ENCODE data around the gene SLC5A2. TPM values are rescaled to one million over a fixed set of nuclear protein-coding genes. Genes with fewer than 3 reads are reported as not detected.
A peak's percentile ranks its signal among the peaks of the same experiment; 100 is the strongest.

SLC5A2 gene
- total RNA-seq, 1 experiment from 2014 or later, result not detected

DNA sequence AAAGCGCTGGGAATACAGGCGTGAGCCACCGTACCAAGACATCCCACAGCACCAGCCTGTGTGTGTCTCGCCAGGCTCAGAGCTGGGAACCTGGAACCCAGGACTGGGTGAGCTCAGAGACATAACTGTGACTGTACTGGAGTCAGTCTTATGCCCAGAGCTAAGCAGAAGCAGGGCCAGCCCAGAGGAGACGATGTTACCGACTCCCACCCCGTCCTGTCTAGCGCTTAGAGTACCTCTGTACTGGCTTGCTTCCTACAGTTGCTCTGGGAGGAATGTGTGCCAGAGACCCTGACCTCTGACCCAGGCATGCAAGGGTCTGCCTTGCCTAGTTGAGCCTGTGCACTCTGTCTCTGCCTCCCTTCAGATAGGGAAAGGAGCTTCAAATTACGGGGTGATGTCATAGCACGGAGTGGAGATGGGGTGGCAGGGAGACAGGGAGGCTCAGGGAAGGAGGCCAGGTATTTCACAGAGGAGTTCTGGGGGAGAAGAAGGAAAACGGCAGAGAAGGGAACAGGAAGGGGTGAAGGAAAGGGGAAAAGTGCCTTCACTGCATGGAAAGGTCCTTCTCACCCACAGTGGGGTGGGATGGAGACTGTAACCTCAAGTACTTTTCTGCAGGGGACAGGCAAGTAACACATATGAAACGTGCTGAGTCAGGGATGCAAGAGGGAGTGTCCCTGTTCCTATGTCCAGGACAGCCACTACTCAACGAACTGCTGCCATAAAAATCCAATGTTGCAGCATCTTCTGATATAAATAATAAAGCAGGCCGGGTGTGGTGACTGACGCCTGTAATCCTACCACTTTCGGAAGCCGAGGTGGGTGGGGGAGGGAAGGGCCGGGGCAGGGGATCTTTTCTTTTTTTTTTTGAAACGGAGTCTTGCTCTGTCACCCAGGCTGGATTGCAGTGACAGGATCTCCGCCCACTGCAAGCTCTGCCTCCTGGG lies 29.4 kb upstream of the SLC5A2 start:
- Histone ChIP-seq H3K4me1 (replicated peaks) (peaks cover 36% of the 10 kb centered on the region), H3K9me3 (replicated peaks) (no peaks in the 10 kb centered on the region), H3K4me3 (no peak overlapping the region), H3K36me3 (peaks cover 14% of the 10 kb centered on the region), H3K27ac (peak overlapping the region; percentile 67; the same call in 1 of the 2 replicates), H3K27me3 (replicated peaks) (no peaks in the 10 kb centered on the region)
- no peak for DNase-seq (ENCODE audit: low read depth in 1 of 2, low spot score in 2 of 2)

DNA sequence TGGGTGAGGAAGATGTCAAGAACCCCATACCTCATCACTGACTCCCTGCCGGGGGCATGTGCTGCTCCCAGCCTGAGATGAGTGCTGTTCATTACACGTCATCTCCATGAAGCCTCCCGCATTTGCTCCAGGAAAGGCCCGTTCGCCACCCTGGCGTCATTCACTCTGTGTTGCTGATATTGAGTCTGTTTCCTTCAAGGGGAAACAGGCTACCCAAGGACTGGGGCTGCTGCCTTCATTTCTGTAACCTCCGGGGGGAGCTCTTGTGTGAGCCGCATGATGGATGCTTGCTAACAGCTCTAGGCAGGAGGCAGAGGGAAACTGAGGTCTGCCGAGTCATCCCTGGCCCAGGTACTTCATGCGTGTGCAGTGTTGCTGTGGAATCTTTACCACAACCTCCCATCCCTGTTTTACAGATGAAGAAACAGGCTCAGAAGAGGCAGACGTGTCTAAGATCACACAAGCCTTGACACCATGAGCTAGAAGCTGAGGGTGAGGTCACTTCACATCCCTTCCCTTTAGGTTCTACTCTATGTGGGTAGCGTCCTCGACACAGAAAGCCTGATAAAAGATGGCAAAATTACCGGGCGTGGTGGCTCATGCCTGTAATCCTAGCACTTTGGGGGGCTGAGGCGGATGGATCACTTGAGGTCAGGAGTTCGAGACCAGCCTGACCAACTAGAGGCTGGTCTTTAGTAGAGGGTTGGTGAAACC lies 27.2 kb upstream of the SLC5A2 start:
- DNase-seq (ENCODE audit: low read depth in 1 of 2, low spot score in 2 of 2), result no peak
- peaks cover 42% of the 10 kb centered on the region for H3K4me1 ChIP-seq (replicated peaks)
- no peaks in the 10 kb centered on the region for H3K9me3 ChIP-seq (replicated peaks)
- no peak overlapping the region for H3K27ac ChIP-seq
- no peak overlapping the region for H3K4me3 ChIP-seq
- no peaks in the 10 kb centered on the region for H3K27me3 ChIP-seq (replicated peaks)
- peaks cover 16% of the 10 kb centered on the region for H3K36me3 ChIP-seq

DNA sequence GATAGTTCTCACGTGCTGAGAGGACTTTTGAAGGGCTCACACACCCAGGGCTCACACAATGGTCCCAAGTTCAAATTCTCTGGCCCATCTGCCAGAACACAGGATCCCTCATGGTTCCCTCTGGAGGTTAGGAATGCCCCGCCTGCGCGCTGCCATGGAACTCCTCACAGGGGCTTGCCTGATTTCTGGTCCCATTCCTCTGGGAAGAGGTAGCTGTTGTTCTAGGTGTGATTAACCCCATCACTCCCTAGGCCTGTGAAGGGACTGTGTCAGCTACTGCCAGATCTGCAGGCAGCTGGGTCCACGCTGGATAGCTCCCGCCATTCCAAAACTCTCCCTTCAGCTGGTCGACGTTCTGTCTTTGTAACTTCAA lies 25.9 kb upstream of the SLC5A2 start:
- Histone ChIP-seq H3K27me3 (replicated peaks) (no peaks in the 10 kb centered on the region), H3K4me1 (replicated peaks) (peaks cover 37% of the 10 kb centered on the region), H3K36me3 (peaks cover 17% of the 10 kb centered on the region), H3K4me3 (no peak overlapping the region), H3K9me3 (replicated peaks) (no peaks in the 10 kb centered on the region), H3K27ac (no peak overlapping the region)
- no peak for DNase-seq (ENCODE audit: low read depth in 1 of 2, low spot score in 2 of 2)

DNA sequence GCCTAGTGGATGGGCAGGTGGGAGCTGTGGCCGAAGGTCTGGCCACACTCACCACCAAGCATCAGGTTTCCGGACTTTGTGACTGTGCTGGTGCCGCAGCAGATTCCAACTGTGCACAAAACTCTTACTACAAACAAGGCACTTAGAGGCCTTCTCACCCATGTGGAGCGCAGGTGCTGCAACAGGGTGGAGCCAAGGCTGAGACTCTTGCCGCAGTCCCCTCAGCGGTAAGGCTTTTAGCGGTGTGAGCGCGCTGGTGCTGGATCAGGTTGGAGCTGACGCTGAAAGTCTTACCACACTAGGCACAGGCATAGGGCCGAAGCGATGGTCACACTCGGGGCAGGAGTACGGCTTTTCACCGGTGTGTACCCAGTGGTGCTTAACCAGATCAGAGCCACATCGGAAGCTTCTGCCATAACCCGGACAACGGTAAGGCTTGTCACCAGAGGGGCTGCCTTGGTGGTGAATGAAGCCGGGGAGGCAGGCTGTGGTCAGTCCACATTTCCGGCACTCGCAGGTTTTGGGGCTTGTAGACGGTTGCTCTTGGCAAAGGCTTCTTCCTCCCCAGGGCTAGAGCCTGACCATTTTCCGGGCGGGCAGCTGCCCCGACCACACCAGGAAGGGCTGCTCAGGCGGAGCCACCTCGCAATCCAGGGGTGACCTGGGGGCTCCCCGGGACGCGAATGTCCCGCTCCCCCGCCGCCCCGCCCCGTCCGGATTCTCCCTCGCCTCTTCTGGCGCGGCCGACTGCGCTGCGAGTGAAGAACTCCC lies 24.7 kb upstream of the SLC5A2 start:
- Histone ChIP-seq H3K27ac (peak overlapping the region; percentile 100), H3K4me1 (replicated peaks) (peaks cover 24% of the 10 kb centered on the region), H3K4me3 (peak overlapping the region; percentile 84), H3K27me3 (replicated peaks) (no peaks in the 10 kb centered on the region), H3K9me3 (replicated peaks) (no peaks in the 10 kb centered on the region), H3K36me3 (peaks cover 23% of the 10 kb centered on the region)
- peak in 1 of 2 experiments; percentile 49 for DNase-seq (ENCODE audit: low read depth in 1 of 2, low spot score in 2 of 2)

DNA sequence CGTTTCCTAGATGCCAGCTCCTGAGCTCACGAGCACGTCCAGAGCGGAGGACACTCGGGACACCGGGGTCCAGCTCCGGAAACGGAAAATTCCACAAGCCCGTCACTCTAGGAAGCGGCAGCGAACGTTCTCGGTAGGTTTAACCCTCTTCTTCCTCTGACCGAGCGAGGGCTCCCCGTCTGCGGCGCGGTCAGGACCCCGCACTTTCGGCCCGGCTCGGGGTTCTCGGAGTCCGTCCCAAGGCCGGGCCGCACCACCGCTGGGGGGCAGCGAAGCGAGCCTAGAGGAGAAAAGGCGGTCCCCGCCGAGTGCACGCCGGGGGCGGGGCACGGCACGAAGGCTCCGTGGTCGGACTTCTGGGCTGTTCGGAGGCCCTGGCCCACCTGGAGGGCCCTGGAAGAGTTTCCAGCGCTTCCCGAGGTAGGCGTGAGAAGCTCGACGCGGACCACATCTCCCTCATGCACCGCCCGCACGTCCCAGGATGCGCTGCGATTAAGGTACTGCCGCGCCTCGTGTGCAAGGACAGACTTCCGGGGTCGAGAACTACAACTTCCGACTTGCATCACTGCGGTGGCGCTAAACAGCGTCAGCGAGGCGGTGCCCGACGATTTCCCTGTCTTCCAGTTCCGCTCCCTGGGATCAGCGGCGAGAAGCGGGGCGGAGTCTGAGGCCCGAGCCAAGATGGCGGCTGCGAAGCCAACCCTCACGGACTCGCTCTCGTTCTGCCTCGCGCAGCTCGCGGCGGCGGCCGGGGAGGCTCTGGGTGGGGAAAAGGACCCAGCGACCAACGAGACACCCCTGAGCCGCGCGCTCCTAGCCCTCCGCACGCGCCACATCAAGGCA lies 23.9 kb upstream of the SLC5A2 start, which contains the start of gene ARMC5:
Gene ARMC5 (plus strand): TSS at position 658 of the 843 bp plus-strand sequence. CDS start 24 bp downstream, at position 682.
- peaks cover 20% of the 10 kb centered on the region for H3K4me1 ChIP-seq (replicated peaks)

DNA sequence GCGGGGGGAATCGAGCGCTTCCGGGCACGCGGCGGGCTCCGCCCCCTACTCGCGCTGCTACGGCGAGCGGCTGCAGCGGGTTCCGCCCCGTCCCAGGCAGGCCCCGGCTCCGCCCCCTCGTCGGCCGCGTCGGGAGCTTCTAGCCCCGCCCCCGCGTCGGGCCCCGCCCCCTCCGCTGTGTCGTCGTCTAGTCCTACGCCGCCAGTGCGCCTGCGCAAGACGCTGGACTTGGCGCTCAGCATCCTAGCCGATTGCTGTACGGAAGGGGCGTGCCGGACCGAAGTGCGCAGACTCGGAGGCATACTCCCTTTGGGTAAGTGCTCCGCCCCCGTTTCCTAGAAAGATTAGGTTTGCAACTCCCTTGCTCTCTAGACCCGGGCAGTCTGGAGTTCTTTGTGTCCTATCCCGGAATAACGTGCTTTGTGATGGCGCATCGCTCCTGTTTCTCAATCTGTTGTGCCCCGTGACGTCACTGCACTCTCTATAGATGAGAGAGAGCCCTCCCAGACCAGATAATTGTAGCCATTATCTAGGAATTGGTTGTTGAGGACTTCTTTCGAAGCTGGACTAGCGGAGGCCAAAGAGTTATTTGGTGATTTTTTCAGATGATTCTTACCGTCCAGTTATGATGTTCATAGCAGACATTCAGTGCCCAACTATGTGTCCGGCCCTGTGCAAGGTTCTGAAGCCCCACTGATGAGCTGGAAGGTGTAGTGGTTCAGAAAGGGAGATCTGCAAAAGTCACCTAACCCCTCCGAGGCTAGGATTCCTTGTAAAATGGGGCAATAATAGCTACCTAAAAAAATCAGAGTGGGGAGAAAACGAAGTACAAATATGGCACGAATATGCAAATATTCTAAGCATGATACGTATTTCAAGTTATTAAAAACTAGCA lies 23.0 kb upstream of the SLC5A2 start:
- Histone ChIP-seq H3K4me3 (peak overlapping the region; percentile 84), H3K4me1 (replicated peaks) (peaks cover 20% of the 10 kb centered on the region), H3K36me3 (peaks cover 25% of the 10 kb centered on the region), H3K27me3 (replicated peaks) (no peaks in the 10 kb centered on the region), H3K27ac (peak overlapping the region; percentile 100), H3K9me3 (replicated peaks) (no peaks in the 10 kb centered on the region)
- peak; percentile 99 to 100 for DNase-seq (ENCODE audit: low read depth in 1 of 2, low spot score in 2 of 2)

More for the DNA sequence above, 23.9 kb upstream of the SLC5A2 start, which contains the start of gene ARMC5:
- Histone ChIP-seq H3K9me3 (replicated peaks) (no peaks in the 10 kb centered on the region), H3K36me3 (peaks cover 23% of the 10 kb centered on the region), H3K27me3 (replicated peaks) (no peaks in the 10 kb centered on the region), H3K27ac (peak within 1 kb of the TSS; percentile 100), H3K4me3 (peak within 1 kb of the TSS; percentile 84)
- DNase-seq (ENCODE audit: low read depth in 1 of 2, low spot score in 2 of 2), result peak; percentile 98 to 99

DNA sequence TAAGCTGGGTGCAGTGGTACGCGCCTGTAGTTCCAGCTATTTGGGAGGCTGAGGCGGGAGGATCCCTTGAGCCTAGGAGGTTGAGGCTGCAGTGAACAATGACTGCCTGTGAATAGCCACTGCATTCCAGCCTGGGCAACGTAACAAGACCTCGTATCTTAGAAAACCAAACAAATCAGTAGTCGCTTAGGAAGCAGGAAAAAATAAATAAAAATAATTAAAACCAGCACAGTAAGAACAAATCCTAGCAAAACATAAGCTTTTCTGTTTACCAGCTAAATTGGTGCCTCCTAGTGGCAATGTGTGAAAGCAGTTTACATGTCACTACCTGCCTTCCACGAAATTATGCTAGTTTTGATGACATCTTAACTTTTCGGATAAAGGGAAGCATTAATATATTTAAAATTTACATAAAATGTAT lies 22.3 kb upstream of the SLC5A2 start:
- Histone ChIP-seq H3K27ac (peak overlapping the region; percentile 78), H3K27me3 (replicated peaks) (no peaks in the 10 kb centered on the region), H3K9me3 (replicated peaks) (no peaks in the 10 kb centered on the region), H3K4me1 (replicated peaks) (peaks cover 20% of the 10 kb centered on the region), H3K4me3 (peak overlapping the region; percentile 84), H3K36me3 (peaks cover 30% of the 10 kb centered on the region)
- peak; percentile 68 to 70 for DNase-seq (ENCODE audit: low read depth in 1 of 2, low spot score in 2 of 2)

DNA sequence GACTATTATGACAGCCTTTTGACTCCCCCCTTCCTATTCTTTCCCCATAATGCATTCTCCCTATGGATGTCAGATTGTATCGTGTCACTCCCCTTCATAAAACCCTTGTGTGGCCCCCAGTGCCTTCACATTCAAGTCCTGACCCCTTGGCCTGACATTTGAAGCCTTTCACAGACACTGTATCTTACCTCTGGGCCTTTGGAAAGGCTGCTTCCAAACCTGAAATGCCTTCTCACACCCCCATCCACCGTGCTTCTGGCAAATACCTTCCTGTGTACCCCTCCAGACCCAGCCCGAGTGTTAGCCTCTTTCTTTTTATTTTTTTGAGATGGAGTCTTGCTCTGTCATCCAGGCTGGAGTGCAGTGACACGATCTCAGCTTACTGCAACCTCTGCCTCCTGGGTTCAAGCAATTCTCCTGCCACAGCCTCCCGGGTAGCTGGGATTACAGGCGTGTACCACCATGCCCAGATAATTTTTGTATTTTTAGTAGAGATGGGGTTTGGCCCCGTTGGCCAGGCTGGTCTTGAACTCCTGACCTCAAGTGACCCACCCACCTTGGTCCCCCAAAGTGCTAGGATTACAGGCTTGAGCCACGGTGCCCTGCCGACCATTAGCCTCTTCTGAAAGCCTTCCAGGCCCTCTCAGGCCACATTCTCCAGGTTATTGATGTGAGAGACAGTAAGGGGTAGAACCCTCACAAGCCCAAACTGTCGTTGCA lies 21.6 kb upstream of the SLC5A2 start:
- Histone ChIP-seq H3K4me3 (no peak overlapping the region), H3K27ac (no peak overlapping the region)
- no peak for DNase-seq (ENCODE audit: low read depth in 1 of 2, low spot score in 2 of 2)

DNA sequence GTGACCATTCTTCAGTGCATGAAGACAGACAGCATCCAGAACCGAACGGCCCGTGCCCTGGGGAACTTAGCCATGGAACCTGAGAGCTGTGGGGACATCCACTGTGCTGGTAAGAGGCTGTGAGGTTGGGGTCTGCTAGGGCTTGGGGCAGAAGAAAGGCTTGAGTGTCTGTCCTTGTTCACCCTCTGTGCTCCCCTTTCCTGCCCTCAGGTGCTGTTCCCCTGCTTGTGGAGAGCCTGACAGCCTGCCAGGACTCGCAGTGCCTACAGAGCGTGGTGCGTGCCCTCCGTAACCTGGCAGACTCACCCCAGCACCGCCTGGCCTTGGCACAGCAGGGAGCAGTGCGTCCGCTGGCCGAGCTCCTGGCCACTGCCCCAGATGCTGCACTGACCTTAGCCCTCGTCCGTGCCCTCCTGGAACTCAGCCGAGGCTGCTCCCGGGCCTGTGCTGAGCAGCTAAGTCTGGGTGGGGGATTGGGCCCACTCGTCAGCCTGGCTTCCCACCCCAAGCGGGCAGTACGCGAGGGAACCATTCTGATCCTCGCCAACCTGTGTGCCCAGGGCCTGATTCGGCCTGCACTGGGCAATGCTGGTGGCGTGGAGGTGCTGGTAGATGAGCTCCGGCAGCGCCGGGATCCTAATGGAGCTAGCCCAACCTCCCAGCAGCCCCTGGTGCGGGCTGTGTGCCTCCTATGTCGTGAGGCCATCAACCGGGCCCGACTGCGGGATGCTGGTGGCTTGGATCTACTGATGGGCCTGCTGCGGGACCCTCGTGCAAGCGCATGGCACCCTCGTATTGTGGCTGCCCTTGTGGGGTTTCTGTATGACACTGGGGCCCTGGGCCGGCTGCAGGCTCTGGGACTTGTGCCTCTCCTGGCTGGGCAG lies 20.8 kb upstream of the SLC5A2 start:
- no peak for DNase-seq (ENCODE audit: low read depth in 1 of 2, low spot score in 2 of 2)
- H3K4me1 ChIP-seq (replicated peaks), result peaks cover 19% of the 10 kb centered on the region
- peaks cover 25% of the 10 kb centered on the region for H3K36me3 ChIP-seq
- H3K27ac ChIP-seq, result no peak overlapping the region
- no peaks in the 10 kb centered on the region for H3K9me3 ChIP-seq (replicated peaks)
- no peak overlapping the region for H3K4me3 ChIP-seq
- H3K27me3 ChIP-seq (replicated peaks), result no peaks in the 10 kb centered on the region

More for the DNA sequence above, 21.6 kb upstream of the SLC5A2 start:
- H3K4me1 ChIP-seq (replicated peaks), result peaks cover 20% of the 10 kb centered on the region
- H3K9me3 ChIP-seq (replicated peaks), result no peaks in the 10 kb centered on the region
- peaks cover 30% of the 10 kb centered on the region for H3K36me3 ChIP-seq
- no peaks in the 10 kb centered on the region for H3K27me3 ChIP-seq (replicated peaks)

DNA sequence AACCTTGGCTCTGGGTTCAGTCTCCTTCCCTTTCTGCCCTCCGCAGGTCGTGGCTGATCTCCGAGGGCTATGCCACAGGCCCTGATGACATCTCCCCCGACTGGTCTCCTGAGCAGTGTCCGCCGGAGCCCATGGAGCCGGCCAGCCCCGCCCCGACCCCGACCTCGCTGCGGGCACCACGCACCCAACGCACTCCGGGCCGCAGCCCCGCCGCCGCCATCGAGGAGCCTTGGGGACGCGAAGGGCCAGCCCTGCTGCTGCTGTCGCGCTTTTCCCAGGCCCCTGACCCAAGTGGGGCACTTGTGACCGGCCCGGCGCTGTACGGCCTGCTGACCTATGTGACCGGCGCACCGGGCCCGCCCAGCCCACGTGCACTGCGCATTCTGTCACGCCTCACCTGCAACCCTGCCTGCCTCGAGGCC lies 18.6 kb upstream of the SLC5A2 start:
- DNase-seq (ENCODE audit: low read depth in 1 of 2, low spot score in 2 of 2), result no peak
- H3K36me3 ChIP-seq, result peaks cover 20% of the 10 kb centered on the region
- no peak overlapping the region for H3K4me3 ChIP-seq
- H3K4me1 ChIP-seq (replicated peaks), result peaks cover 7% of the 10 kb centered on the region
- no peak overlapping the region for H3K27ac ChIP-seq
- H3K27me3 ChIP-seq (replicated peaks), result no peaks in the 10 kb centered on the region
- H3K9me3 ChIP-seq (replicated peaks), result no peaks in the 10 kb centered on the region

DNA sequence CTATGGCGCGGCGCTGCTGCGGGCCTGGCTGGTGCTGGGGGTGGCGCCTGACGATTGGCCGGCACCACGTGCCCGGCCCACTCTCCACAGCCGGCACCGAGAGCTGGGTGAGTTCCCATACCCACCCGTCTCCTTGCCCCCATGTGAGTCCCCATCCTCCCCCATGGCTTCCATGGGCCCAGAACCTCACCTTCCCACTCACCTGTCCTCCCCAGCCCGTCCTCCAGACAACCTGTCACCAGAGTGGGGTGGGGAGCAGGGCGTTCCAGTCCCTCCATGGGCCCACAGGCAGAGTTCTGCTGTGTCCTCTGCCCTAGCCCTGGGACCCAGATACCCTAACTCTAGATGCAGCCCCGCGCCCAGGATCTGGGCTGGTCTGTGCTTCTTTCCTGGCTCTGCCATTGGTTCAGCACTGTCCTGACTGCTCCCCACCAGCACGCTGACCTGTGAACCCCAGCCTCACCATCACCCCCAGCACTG lies 18.1 kb upstream of the SLC5A2 start:
- Histone ChIP-seq H3K9me3 (replicated peaks) (no peaks in the 10 kb centered on the region), H3K27me3 (replicated peaks) (no peaks in the 10 kb centered on the region), H3K4me1 (replicated peaks) (peaks cover 7% of the 10 kb centered on the region), H3K36me3 (peaks cover 18% of the 10 kb centered on the region), H3K4me3 (no peak overlapping the region), H3K27ac (no peak overlapping the region)
- no peak for DNase-seq (ENCODE audit: low read depth in 1 of 2, low spot score in 2 of 2)

Measured in SJSA1 (cell line).